GM21737 (cell line): ENCODE results near the gene CELA1.
"Not testable (repeated sequence)": the region's sequence is repeated elsewhere in the genome, so short reads cannot be mapped to it uniquely, and the experiment has no call there.

ENCODE experiments used
- ATAC-seq: cut with Tn5 transposase; IDR thresholded peaks from one replicate; pipeline ENCODE4 v1.9.1; 2021; ENCODE audit warnings: mild to moderate bottlenecking, moderate library complexity; ENCODE audit not compliant: unreplicated experiment

The CELA1 gene

GRCh38 chr12:51320695-51321320, 25.7 kb downstream of the CELA1 start:
- no peak for ATAC-seq

DNA sequence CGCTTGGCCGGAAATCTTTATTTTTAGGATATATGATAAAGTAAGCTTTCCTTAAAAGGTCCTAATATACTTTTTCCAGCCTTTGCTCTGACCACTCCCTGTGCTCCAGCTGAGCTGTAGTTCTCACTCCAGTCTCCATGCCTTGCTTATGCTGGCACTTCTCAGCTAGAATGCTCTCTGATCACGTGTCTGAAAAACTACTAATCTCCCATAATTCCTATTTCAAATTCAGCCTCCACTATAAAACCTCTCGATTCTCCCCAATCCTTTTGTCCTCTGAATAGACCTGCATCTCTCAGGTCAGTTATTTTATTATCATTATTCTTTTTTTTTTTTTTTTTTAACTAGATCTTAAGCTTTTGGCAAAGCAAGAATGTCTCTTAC, 26.2 kb downstream of the CELA1 start:
- ATAC-seq = no peak

DNA sequence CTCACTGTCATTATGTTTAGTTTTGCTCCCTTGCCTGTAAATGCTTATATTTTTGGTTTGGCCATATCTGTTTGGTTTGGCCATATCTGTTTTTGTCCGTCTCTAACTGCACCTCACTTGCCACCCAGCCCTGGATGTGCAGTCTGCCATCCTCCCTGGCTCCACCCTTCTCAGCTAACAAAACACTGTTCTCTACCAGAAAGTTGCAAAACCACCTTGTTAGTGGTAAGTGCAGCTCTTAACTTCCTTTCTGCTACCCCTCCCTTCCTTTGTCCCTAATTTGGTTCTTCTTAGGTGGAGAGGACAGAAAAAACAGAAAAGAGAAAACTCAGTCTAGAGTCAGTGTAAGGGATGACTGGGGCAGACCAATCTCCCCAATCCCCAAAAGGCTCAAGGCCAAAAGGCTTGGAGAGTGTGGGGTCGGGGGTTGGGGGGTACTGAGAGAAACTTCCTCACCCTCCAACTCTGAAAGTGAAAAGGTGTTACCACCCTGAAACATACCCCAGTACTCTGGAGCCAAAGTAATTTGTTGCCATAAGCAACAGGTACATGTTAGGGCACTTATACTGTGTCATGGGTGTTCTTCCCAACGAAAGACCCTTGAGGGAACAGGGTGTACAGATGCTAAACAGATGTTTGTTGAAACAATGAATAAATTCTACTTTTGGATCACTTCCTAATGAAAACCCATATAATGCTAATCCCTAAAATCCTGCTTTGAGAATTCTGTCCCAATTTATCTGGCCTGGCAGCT, 27.5 kb downstream of the CELA1 start:
- ATAC-seq = no peak

GRCh38 chr12:51318057-51318806, 28.2 kb downstream of the CELA1 start:
- not testable (repeated sequence) for ATAC-seq

DNA sequence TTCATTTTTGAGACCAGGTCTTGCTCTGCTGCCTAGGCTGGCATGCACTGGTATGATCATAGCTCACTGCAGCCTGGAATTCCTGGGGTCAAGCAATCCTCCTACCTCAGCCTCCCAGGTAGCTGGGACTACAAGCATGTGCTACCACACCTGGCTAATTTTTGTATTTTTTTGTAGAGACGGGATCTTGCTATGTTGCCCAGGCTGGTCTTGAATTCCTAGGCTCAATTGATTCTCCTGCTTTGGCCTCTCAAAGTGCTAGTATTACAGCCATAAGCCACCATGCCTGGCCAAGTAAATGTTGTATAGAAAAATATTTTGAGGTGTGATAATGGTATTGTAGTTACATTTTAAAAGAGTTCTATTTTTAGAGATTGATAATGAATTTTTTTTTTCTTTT, 35.1 kb downstream of the CELA1 start:
- ATAC-seq = no peak

GRCh38 chr12:51307655-51308593, 38.6 kb downstream of the CELA1 start:
- ATAC-seq = no peak

DNA sequence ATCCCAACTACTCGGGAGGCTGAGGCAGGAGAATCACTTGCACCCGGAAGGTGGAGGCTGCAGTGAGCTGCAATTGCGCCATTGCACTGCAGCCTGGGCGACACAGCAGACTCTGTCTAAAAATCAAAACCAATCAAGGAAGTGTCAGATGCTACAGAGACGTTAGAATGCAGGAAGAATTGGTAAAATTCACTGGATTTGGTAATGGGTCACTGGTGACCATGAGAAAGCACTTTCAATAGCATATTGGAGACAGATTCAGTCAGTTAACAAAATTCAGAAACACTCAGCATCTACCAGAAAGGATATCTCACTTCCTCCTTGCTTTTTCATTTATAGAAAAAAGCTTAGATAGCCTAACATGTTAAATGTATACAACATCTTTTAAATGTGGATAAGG, 40.0 kb downstream of the CELA1 start:
- no peak for ATAC-seq

GRCh38 chr12:51300768-51301167, 45.7 kb downstream of the CELA1 start:
- not testable (repeated sequence) for ATAC-seq

DNA sequence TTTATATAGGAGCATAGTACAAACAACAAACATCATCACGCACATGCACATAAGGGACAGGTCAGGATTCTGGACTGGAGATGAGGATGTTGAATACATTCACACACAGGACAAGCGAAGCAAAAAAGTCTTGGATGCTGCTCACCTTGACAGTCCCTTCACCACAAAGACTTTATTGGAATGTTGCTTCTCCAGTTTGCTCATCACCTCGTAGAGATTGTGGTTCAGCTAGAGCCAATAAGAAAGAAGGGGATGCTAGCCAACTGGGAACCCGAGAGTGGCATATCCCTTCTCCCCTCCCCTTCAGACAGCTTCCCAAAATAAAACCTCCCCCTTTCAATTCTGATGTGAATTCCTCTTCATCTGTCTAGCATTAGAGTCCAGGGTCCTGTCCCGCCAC, 50.8 kb downstream of the CELA1 start:
- no peak for ATAC-seq

DNA sequence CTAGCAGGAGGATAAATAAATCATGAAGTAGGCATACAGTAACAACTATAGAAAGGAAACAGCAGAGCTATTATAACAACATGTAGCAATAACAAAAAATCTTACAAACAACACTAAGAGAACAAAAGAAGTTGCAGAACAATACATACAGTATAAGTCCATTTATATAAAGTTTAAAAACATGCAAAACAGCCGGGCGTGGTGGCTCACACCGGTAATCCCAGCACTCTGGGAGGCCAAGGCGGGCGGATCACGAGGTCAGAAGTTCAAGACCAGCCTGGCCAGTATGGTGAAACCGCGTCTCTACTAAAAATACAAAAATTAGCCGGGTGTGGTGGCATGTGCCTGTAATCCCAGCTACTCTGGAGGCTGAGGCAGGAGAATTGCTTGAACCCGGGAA, 52.4 kb downstream of the CELA1 start:
- ATAC-seq = not testable (repeated sequence)

DNA sequence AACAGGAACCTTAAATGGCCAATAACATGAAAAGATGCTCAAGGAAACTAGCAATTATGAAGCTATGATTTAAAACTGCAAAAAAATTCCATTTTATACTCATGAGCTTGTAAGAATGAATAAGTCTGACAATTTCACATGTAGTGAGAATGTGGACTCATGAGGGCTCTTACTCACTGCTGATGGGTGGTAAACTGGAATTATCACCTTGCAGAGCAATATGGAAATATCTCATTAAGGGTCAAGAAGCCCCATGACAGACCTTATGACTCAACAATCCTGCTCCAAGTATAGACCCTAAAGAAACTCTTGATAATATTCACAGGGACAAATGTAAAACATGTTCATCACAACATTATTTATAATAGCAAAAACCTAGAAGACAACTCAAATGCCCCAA, 52.8 kb downstream of the CELA1 start:
- ATAC-seq = no peak

DNA sequence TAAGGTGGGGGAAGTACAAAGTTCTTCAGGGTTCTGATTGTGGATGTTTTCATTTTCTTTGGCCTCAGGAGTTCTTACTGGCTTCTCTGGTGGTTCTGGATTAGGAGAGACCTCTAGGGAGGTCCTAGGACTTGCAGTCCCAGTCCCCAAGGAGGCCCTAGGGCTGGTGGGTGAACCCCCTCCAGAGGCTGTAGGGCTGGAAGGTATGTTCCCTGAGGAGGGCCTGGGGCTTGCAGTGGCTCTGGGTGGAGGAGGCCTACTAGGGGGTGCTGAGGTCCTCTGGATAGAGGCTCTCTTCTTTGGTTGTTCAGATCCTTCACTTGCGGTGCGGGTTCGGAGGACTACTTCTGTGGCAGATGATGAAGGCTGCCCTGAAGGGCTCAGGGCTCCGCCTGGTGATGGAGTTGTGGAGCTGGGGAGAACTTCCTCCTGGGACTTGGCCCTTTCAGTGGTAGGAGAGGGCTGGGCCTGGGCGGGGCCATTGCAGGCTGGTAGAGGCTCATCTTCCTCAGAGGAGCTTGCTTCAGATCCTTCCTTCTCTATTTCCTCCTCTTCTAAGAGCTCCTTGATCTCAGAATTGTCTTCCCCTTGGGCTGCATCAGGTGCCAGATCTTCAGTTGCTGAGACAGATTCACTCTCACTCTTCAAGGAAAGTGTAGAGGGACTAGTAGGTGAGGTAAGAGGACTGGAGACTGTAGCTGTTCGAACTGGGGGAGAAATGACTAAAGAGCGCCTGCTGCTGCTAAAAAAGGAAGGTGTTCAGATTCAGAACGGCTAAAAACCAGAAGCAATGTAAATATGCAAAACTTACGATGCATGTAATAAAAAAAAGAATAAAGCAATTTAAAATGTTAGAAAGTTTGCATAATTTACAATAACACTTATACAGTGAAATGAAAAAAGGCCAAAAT, 54.6 kb downstream of the CELA1 start:
- not testable (repeated sequence) for ATAC-seq

GRCh38 chr12:51285843-51286242, 60.6 kb downstream of the CELA1 start:
- ATAC-seq = no peak

DNA sequence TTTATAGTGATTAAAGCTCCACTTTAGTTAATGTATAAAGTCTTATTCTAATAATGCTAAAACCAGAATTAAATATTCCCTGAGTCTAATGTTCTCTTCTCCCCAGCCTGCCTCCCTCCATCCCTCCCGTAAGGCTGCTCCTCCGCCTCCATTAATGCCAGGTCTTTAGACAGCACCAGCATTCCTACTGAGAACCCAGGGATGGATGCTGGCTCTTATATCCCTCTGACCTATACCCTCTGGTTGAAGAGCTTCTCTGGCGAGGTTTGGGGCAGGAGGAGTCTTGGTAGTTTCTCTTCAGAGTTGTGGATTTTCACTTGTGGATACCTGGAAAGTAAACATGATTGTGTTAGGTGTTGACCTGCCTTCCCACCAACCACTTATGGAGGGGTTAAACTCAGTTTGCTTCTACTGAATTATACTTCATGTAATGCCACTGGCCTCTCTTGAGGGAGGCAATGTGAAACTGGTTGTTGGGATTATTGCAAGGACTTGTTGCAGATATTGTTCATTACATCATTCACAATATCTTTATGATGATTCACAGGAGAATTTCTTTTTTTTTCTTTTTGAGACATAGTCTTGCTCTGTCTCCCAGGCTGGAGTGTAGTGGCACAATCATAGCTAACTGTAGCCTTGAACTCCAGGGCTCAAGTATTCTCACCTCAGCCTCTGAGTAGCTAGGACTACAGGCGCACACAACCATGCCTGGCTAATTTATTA, 65.1 kb downstream of the CELA1 start:
- ATAC-seq = no peak
